HEK293 (cell line): ENCODE data around the gene RNF126.

Experiments
- ZFP37 ChIP-seq: fragments of 450-650 bp; formaldehyde crosslinking; IDR thresholded peaks from 2 replicates; pipeline ENCODE4 v1.5.1; 2016; ENCODE audit warnings: missing biosample characterization, missing genetic modification characterization
- ZNF121 ChIP-seq: fragments of 450-650 bp; formaldehyde crosslinking; IDR thresholded peaks from 2 replicates; pipeline ENCODE4 v1.5.1; 2016; ENCODE audit warnings: missing biosample characterization, missing genetic modification characterization
- ZNF157 ChIP-seq: fragments of 450-650 bp; formaldehyde crosslinking; IDR thresholded peaks from 2 replicates; pipeline ENCODE4 v1.5.1; 2016; ENCODE audit warnings: missing biosample characterization, missing genetic modification characterization
- ZNF416 ChIP-seq: fragments of 450-650 bp; formaldehyde crosslinking; IDR thresholded peaks from 2 replicates; pipeline ENCODE4 v1.5.1; 2016; ENCODE audit warnings: missing biosample characterization, missing genetic modification characterization
- TF ChIP-seq, protein P1 (sequence below): fragments of 450-650 bp; formaldehyde crosslinking; IDR thresholded peaks from 2 replicates; pipeline ENCODE4 v1.5.1; 2016; ENCODE audit warnings: missing biosample characterization, missing genetic modification characterization, low read depth
- TF ChIP-seq, protein P2 (sequence below): fragments of 450-650 bp; formaldehyde crosslinking; IDR thresholded peaks from 2 replicates; pipeline ENCODE4 v1.5.1; 2016; ENCODE audit warnings: missing biosample characterization, missing genetic modification characterization
- TF ChIP-seq, protein P3 (sequence below): fragments of 450-650 bp; formaldehyde crosslinking; IDR thresholded peaks from 2 replicates; pipeline ENCODE4 v1.5.1; 2017; ENCODE audit warnings: missing biosample characterization, missing genetic modification characterization

DNA sequence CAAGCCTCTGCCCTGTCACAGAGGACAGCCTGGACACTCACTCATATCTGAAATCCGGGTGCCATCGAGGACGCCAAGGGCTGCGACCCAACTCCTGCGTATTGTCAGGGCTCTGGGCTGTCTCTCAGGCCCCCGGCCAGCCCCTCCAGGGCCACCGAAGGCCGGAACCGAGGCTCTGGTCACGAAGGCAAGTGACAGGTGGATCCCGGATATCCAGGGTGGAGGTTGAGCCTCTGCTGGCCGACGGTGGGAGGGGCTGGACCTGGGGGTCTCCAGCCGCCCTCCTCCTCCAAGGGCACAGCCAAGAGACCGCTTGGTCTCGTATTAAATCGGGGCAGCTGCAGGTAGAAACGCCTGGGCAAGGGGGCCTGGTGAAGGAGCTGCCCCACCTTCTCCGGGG is 5.4 kb downstream of the RNF126 start:
- no peak for TF ChIP-seq ZNF416
- TF ChIP-seq, protein P1, sequence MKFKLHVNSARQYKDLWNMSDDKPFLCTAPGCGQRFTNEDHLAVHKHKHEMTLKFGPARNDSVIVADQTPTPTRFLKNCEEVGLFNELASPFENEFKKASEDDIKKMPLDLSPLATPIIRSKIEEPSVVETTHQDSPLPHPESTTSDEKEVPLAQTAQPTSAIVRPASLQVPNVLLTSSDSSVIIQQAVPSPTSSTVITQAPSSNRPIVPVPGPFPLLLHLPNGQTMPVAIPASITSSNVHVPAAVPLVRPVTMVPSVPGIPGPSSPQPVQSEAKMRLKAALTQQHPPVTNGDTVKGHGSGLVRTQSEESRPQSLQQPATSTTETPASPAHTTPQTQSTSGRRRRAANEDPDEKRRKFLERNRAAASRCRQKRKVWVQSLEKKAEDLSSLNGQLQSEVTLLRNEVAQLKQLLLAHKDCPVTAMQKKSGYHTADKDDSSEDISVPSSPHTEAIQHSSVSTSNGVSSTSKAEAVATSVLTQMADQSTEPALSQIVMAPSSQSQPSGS (tag by site-specific recombination), result no peak
- TF ChIP-seq, protein P2, sequence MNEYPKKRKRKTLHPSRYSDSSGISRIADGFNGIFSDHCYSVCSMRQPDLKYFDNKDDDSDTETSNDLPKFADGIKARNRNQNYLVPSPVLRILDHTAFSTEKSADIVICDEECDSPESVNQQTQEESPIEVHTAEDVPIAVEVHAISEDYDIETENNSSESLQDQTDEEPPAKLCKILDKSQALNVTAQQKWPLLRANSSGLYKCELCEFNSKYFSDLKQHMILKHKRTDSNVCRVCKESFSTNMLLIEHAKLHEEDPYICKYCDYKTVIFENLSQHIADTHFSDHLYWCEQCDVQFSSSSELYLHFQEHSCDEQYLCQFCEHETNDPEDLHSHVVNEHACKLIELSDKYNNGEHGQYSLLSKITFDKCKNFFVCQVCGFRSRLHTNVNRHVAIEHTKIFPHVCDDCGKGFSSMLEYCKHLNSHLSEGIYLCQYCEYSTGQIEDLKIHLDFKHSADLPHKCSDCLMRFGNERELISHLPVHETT (tag by site-specific recombination), result no peak
- TF ChIP-seq ZNF121 (tag by site-specific recombination), result no peak
- TF ChIP-seq, protein P3, sequence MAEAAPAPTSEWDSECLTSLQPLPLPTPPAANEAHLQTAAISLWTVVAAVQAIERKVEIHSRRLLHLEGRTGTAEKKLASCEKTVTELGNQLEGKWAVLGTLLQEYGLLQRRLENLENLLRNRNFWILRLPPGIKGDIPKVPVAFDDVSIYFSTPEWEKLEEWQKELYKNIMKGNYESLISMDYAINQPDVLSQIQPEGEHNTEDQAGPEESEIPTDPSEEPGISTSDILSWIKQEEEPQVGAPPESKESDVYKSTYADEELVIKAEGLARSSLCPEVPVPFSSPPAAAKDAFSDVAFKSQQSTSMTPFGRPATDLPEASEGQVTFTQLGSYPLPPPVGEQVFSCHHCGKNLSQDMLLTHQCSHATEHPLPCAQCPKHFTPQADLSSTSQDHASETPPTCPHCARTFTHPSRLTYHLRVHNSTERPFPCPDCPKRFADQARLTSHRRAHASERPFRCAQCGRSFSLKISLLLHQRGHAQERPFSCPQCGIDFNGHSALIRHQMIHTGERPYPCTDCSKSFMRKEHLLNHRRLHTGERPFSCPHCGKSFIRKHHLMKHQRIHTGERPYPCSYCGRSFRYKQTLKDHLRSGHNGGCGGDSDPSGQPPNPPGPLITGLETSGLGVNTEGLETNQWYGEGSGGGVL (tag by site-specific recombination), result no peak
- TF ChIP-seq ZNF157 (tag by site-specific recombination), result no peak
- no peak for TF ChIP-seq ZFP37 (tag by site-specific recombination)
